Fibroblast of villous mesenchyme (primary cell): ENCODE results near the gene PEAK1. TPM values are rescaled to one million over a fixed set of nuclear protein-coding genes. Genes with fewer than 3 reads are reported as not detected.
"Not testable (repeated sequence)": the region's sequence is repeated elsewhere in the genome, so short reads cannot be mapped to it uniquely, and the experiment has no call there.

Experiments
- DNase-seq: peaks from one replicate; pipeline ENCODE4 v3.0.0-alpha.2; 2010; ENCODE audit warnings: low read depth
- H3K4me3 ChIP-seq: 2 replicates; pipeline ENCODE4 v1.5.1; 2011; ENCODE audit warnings: low read depth, mild to moderate bottlenecking, low read length
- CTCF ChIP-seq: IDR thresholded peaks from 2 replicates; pipeline ENCODE4 v1.5.1; 2012; ENCODE audit warnings: low read depth, mild to moderate bottlenecking, low read length; ENCODE audit not compliant: insufficient read depth
- total RNA-seq: library from RNA; depleted of rRNA; stranded (reverse); fragments of >200 nt; gene quantifications from 2 replicates; pipeline ENCODE4 v1.2.3, GENCODE V29; 2012

PEAK1 gene
- total RNA-seq, 1 donor, result 77.3 TPM

GRCh38 chr15:77187751-77188464 lies 232.0 kb downstream of the PEAK1 start:
- no peak overlapping the region for H3K4me3 ChIP-seq
- TF ChIP-seq CTCF, result no peak
- peak; percentile 61 for DNase-seq

DNA sequence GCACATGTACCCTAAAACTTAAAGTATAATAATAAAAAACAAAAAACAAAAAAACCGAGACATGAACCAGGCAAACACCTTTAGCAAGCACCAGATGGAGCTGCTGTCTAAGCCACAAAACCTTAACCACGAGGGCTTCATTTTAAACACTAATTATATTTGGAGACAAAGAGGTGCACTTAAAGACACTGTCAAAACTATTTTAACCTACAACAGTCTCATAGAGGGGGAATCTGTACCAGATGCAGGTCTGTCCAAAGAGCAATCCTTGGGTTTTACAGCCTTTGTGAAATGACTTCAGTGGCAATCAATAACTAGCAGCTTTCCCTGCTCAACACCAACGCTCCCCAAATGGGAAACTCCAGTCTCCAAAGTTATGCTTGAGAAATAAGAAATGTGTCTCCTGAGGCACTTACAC lies 233.3 kb downstream of the PEAK1 start:
- DNase-seq, result peak; percentile 65
- peak; percentile 55 for TF ChIP-seq CTCF
- H3K4me3 ChIP-seq, result no peak overlapping the region

DNA sequence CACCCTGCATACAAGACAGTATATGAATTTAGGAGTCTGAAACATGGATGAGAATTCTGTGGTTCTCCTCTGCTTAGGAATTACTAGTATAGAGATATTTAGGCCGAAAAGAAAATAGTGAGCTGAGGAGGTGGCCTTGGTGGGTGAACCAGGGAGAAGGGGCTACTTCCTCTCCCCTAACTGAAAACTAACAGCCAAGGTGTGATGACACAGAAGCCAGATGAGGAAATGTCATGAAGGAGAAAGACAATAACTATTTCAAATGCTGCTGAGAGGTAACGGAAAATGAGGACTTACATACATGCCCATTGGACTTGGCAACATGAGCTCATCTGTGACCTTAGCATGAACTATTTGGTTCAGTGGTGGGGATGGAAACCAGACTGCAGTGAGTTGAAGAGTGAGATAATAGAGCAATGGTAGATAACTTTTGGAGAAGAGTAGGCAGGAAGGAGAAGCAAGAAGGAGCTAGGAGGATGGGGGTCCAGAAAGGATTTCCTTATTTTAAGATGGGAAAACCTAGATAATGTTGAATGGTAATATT lies 234.6 kb downstream of the PEAK1 start:
- DNase-seq, result no peak
- no peak overlapping the region for H3K4me3 ChIP-seq
- TF ChIP-seq CTCF, result no peak

GRCh38 chr15:77184352-77184751 lies 235.6 kb downstream of the PEAK1 start:
- not testable (repeated sequence) for DNase-seq, H3K4me3 ChIP-seq

GRCh38 chr15:77183066-77183465 lies 236.8 kb downstream of the PEAK1 start:
- no peak overlapping the region for H3K4me3 ChIP-seq
- no peak for DNase-seq
- TF ChIP-seq CTCF, result no peak

DNA sequence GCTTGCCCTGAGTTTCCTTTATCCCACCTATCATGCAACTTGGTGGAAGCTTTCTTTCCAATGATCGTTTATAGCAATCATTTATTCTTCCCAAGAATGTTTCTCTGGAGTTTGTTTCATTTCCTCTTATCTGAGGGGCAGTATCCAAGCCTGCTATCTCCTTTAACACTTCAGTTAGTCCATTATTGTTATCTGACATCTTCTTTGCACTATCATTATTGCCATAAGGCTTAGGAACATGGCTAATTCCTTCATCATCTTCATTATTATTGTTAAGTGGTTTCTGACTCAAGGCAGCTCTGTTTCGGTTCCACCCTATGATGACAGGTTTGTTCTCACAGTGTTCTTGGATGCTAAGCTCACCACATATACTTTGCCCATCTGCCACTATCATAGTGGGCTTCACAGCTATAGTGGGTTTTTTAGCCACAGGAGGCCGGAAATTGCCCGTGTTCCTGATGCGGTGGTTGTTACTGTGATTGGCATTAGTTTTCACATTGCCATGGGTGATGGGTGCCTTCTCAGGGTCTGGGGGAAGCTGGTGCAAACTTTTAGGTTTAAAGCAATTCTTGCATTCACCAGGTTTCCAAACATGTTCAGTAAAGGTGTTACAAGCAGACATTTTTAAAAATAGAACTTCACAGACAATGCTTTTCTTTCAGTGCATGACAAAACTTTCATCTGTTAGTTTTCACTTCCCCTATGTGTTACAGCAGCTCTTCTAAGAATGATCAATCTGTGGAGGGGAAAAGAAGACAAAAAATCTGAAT lies 238.4 kb downstream of the PEAK1 start:
- H3K4me3 ChIP-seq, result no peak overlapping the region
- no peak for TF ChIP-seq CTCF
- DNase-seq, result no peak

DNA sequence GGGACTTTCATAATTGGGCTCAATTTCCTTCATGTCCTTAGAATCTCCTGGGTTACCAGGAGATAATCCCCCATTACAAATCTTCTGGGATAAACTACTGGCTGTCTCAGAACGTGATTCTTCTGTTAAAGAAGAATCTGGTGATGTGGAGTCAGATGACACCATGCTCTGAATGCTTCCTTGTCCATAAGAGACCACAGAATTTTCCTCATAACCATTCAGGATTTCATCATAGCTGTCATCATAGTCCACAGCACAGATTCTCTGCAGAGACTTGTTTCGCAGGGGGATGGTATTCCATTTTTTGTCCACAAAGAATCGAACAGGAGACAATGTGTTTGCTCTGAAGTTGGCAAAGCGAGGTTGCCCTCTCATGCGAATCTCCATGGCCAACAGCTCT lies 239.1 kb downstream of the PEAK1 start:
- H3K4me3 ChIP-seq, result no peak overlapping the region
- no peak for TF ChIP-seq CTCF
- DNase-seq, result peak; percentile 89
